GM10266 (cell line): Measurements from ENCODE around the gene JAK1.

Experiments
- DNase-seq: peaks from one replicate; pipeline ENCODE4 v3.0.0; 2012; ENCODE audit errors: extremely low spot score
- TF ChIP-seq, protein P1 (sequence below): IDR thresholded peaks from 2 replicates; pipeline ENCODE4 v1.5.1; 2012; ENCODE audit warnings: mild to moderate bottlenecking, low read depth; ENCODE audit not compliant: control insufficient read depth, insufficient read depth; ENCODE audit errors: missing control alignments

JAK1 gene

DNA sequence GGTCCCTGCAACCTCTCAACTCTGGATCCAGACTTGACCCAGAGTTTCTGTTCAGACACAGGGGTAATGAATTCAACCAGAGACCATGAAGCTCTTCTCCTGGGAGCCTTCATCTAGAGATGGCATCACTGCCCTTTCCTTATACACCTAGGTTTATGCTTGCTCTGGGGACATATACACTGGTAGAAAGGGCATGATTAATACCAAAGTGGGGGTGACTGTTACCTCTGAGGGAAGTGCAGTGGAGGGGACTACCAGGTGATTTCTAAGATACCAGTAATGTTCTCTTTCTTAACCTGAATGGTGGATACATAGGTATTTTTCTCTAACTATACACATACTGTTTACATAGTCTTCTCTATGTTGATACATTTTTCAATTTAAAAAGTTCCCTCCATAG lies 48.4 kb downstream of the JAK1 start:
- DNase-seq, result no peak
- TF ChIP-seq, protein P1, sequence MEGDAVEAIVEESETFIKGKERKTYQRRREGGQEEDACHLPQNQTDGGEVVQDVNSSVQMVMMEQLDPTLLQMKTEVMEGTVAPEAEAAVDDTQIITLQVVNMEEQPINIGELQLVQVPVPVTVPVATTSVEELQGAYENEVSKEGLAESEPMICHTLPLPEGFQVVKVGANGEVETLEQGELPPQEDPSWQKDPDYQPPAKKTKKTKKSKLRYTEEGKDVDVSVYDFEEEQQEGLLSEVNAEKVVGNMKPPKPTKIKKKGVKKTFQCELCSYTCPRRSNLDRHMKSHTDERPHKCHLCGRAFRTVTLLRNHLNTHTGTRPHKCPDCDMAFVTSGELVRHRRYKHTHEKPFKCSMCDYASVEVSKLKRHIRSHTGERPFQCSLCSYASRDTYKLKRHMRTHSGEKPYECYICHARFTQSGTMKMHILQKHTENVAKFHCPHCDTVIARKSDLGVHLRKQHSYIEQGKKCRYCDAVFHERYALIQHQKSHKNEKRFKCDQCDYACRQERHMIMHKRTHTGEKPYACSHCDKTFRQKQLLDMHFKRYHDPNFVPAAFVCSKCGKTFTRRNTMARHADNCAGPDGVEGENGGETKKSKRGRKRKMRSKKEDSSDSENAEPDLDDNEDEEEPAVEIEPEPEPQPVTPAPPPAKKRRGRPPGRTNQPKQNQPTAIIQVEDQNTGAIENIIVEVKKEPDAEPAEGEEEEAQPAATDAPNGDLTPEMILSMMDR, result no peak

- DNase-seq, result no peak
- TF ChIP-seq, protein P1, result no peak
These were observed 49.0 kb downstream of the JAK1 start for GRCh38 chr1:64917328-64917861.

DNA sequence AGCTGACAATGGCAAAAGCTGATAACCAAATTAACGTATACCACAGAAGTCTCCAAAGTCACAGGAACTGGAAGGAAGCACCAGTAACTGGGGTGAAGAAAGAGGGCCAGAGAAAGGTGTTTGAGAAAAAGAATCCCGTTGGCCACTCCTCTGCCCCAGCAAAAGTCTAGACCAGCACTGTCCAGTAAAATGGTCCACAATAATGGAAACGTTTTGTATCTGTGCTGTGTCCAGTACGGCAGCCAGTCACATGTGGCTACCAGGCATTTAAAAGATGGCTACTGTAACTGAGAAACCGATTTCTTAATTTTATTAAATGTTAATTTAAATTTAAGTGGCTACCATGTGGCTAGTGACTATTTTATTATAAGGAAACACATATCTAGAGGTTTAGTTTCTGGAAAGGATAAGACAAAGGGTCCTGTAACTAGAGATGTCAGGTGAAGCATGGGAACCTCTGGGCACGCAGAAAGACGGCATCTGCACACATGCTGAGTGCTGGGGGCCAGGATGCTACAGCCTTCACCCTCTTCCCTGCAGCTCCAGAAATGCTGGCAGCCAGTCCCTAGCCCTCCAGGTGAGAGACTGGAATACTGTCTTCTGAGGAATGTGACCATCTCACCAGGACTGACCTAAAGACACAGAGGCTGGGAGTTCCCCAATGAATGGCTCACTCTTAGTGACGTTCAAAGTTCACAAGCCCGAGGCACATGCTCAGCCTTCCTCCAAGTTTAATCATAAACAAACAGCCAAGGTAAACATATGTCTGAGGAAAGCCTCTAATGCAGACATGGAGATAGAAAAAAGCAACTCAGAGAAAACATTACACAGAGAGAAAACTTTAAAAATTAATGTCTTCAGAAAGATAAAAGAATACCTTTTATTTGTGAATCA lies 50.7 kb downstream of the JAK1 start:
- TF ChIP-seq, protein P1, result no peak
- no peak for DNase-seq

DNA sequence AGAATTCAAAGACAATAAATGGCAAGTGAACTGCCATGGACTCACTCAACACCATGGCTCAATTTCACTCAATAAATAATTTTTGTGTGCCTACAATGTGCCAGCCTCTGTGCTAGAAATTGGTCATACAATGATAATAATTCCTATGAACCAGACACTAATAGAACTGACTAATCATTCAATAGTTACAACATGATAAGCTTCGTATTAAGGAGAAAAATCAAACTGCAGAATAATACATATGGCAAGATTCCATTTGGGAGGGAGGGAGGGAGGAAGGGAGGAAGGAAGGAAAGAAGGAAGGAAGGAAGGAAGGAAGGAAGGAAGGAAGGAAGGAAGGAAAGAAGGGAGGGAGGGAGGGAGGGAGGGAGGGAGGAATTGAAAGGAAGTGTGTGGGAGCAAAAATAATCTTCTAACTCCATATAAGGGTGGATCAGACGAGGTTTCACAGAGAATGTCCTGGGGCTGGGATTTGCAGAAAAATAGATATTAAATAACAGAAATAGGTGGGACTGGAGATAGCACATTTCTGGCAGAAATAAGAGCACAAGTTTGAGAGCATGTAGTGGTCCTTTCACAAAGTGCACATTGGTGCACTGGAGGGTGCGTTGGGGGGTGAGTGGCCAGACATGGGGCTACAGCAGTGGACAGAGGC lies 52.9 kb downstream of the JAK1 start:
- TF ChIP-seq, protein P1, result no peak
- no peak for DNase-seq

DNA sequence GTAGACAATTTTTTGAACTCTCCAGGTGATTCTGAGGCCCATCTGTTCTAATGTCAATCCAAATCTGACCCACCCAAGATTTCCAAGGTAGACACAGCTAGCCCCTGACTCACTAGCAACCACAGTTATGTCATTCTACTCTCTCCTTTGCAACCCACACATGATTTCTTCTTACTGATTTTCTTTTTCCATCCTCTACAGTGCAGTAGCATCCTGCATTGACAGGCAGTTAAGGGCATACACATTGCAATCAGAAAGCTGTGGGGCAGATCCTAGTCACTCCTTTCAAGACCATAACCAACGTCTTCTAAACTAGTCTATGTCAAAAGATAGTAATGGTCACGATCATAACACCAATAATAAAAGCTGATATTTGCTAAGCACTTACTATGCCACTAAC lies 54.2 kb downstream of the JAK1 start:
- DNase-seq, result no peak
- TF ChIP-seq, protein P1, result no peak

DNA sequence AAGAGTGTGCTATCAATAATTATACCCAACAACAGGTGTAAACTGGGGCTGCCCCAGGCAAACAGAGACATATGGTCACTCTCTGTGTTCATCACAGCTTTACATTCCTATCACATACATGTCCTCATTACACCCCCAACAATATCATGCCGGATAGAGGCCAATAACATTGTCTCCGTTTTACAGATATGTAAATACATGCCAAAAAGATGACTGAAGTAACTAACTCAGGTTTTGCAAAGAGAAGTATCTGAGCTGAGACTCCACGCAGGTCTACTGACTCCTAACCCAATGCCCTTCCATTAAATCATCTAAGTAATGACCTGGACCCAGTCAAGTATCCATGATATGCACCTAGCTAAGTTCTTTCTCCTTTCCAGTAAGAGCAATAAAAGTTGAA lies 55.0 kb downstream of the JAK1 start:
- TF ChIP-seq, protein P1, result no peak
- DNase-seq, result no peak

DNA sequence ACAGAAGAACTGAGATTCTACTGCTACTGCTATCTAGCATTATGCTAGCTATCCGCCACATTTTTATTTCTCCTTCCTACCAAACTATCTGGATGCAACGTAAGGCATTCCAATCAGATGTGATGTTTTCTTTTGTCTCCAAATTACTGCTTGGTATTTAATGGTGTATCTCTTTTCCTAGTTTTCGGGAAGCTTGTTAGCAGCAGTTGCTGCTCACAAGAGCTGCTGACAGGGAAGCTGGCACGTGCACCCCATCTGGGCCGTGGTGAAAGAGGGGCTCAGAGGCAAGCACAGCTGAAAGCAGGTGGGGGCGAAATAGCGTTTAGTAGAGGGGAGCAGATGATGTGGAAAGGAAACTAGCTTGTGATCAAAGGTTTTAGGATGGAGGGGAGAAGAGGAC lies 57.3 kb downstream of the JAK1 start:
- TF ChIP-seq, protein P1, result no peak
- DNase-seq, result no peak
